WTC11 (cell line): ENCODE data around the gene ZCCHC24. TPM values are rescaled to one million over a fixed set of nuclear protein-coding genes. Genes with fewer than 3 reads are reported as not detected.
A peak's percentile ranks its signal among the peaks of the same experiment; 100 is the strongest.

ENCODE experiments used
- ATAC-seq: fragments of 200-7000 bp; cut with Tn5 transposase; 2 replicates; pipeline ENCODE4 v1.10.0; 2021; ENCODE audit warnings: mild to moderate bottlenecking, moderate library complexity
- CTCF ChIA-PET: fragments of 300-600 bp; sonication (Branson Sonifier 250); formaldehyde crosslinking; loops from one replicate; lab custom pipeline; 2021; ENCODE audit warnings: antibody characterized with exemption; lab: Charles Lee
- POLR2A ChIA-PET: fragments of 350-600 bp; sonication (Branson Sonifier 250); formaldehyde crosslinking; loops from one replicate; lab custom pipeline; 2021; ENCODE audit warnings: antibody characterized with exemption; lab: Charles Lee
- DNase-seq: peaks from one replicate; pipeline ENCODE4 v3.0.0; 2021; ENCODE audit warnings: low spot score
- H3K27ac Mint-ChIP-seq: 2 replicates; pipeline ENCODE4 v1.8.0; 2021; ENCODE audit warnings: mixed read lengths
- H3K27me3 Mint-ChIP-seq: 2 replicates; pipeline ENCODE4 v1.8.0; 2021; ENCODE audit warnings: low read depth, mild to moderate bottlenecking, moderate library complexity, mixed read lengths
- H3K36me3 Mint-ChIP-seq: 2 replicates; pipeline ENCODE4 v1.8.0; 2021; ENCODE audit warnings: mixed read lengths
- H3K4me1 Mint-ChIP-seq: 2 replicates; pipeline ENCODE4 v1.8.0; 2022; ENCODE audit warnings: mixed read lengths
- H3K4me3 Mint-ChIP-seq: 2 replicates; pipeline ENCODE4 v1.8.0; 2021; ENCODE audit warnings: mild to moderate bottlenecking, moderate library complexity, mixed read lengths
- H3K9me3 Mint-ChIP-seq: 2 replicates; pipeline ENCODE4 v1.8.0; 2021; ENCODE audit warnings: mixed read lengths
- ATF1 ChIP-seq: sonication (generic); formaldehyde crosslinking; IDR thresholded peaks from 2 replicates; pipeline ENCODE4 v1.8.1; 2023; ENCODE audit warnings: mild to moderate bottlenecking, moderate library complexity, missing genetic modification reagents
- E2F1 ChIP-seq: sonication (generic); formaldehyde crosslinking; IDR thresholded peaks from 2 replicates; pipeline ENCODE4 v1.8.0; 2022; ENCODE audit warnings: mild to moderate bottlenecking, missing genetic modification reagents
- ELF4 ChIP-seq: sonication (generic); formaldehyde crosslinking; IDR thresholded peaks from 2 replicates; pipeline ENCODE4 v1.8.1; 2022; ENCODE audit warnings: low read depth, mild to moderate bottlenecking, moderate library complexity, missing genetic modification reagents
- ETV6 ChIP-seq: sonication (generic); formaldehyde crosslinking; IDR thresholded peaks from 2 replicates; pipeline ENCODE4 v1.8.1; 2022; ENCODE audit warnings: mild to moderate bottlenecking, missing genetic modification reagents
- FOXK1 ChIP-seq: sonication (generic); formaldehyde crosslinking; IDR thresholded peaks from 2 replicates; pipeline ENCODE4 v1.8.0; 2022; ENCODE audit warnings: mild to moderate bottlenecking, moderate library complexity, missing genetic modification reagents
- FOXP1 ChIP-seq: sonication (generic); formaldehyde crosslinking; IDR thresholded peaks from 2 replicates; pipeline ENCODE4 v1.8.0; 2022; ENCODE audit warnings: missing genetic modification reagents, mild to moderate bottlenecking, moderate library complexity, borderline replicate concordance
- KAT7 ChIP-seq: sonication (generic); formaldehyde crosslinking; IDR thresholded peaks from 2 replicates; pipeline ENCODE4 v1.8.1; 2023; ENCODE audit warnings: missing genetic modification reagents, mild to moderate bottlenecking, borderline replicate concordance
- NFATC4 ChIP-seq: fragments of 250-450 bp; sonication (Bioruptor Pico); IDR thresholded peaks from 2 replicates; pipeline ENCODE4 v1.9.0; 2021; ENCODE audit warnings: mild to moderate bottlenecking
- NFYB ChIP-seq: sonication (generic); formaldehyde crosslinking; conservative IDR thresholded peaks from 2 replicates; pipeline ENCODE4 v1.8.0; 2022; ENCODE audit warnings: low read depth, missing genetic modification reagents
- NR2C2 ChIP-seq: sonication (generic); formaldehyde crosslinking; IDR thresholded peaks from 2 replicates; pipeline ENCODE4 v1.8.0; 2022; ENCODE audit warnings: mild to moderate bottlenecking, missing genetic modification reagents
- PREB ChIP-seq: sonication (generic); formaldehyde crosslinking; IDR thresholded peaks from 2 replicates; pipeline ENCODE4 v1.8.1; 2022; ENCODE audit warnings: mild to moderate bottlenecking, missing genetic modification reagents, moderate library complexity, borderline replicate concordance
- PRRX2 ChIP-seq: fragments of 250-450 bp; sonication (Bioruptor Pico); IDR thresholded peaks from 2 replicates; pipeline ENCODE4 v1.8.0; 2021; ENCODE audit warnings: mild to moderate bottlenecking
- RORB ChIP-seq: fragments of 250-450 bp; sonication (Bioruptor Pico); IDR thresholded peaks from 2 replicates; pipeline ENCODE4 v1.9.0; 2021; ENCODE audit warnings: mild to moderate bottlenecking
- SMAD3 ChIP-seq: sonication (generic); formaldehyde crosslinking; IDR thresholded peaks from 2 replicates; pipeline ENCODE4 v1.8.0; 2022; ENCODE audit warnings: missing genetic modification reagents, mild to moderate bottlenecking, borderline replicate concordance
- ZNF219 ChIP-seq: sonication (generic); formaldehyde crosslinking; IDR thresholded peaks from 2 replicates; pipeline ENCODE4 v1.8.0; 2023; ENCODE audit warnings: missing genetic modification reagents, mild to moderate bottlenecking, borderline replicate concordance
- ZNF423 ChIP-seq: fragments of 250-450 bp; sonication (Bioruptor Pico); IDR thresholded peaks from 2 replicates; pipeline ENCODE4 v2.1.2; 2022; ENCODE audit warnings: mild to moderate bottlenecking, moderate library complexity
- total RNA-seq: library from RNA; stranded (reverse); gene quantifications from 3 replicates; pipeline ENCODE4 v1.2.3, GENCODE V29; 2021
- TF ChIP-seq, protein P1 (sequence below): sonication (generic); formaldehyde crosslinking; IDR thresholded peaks from 2 replicates; pipeline ENCODE4 v1.8.1; 2022; ENCODE audit warnings: mild to moderate bottlenecking, moderate library complexity, missing genetic modification reagents
- TF ChIP-seq, protein P2 (sequence below): sonication (generic); formaldehyde crosslinking; IDR thresholded peaks from 2 replicates; pipeline ENCODE4 v1.8.1; 2023; ENCODE audit warnings: mild to moderate bottlenecking, missing genetic modification reagents

ZCCHC24 gene
- total RNA-seq, 1 experiment from 2014 or later = 7.7 TPM

- Mint-ChIP-seq H3K27me3 (peaks cover 6% of the 10 kb centered on the region; the same call in 1 of the 2 replicates), H3K36me3 (no peaks in the 10 kb centered on the region), H3K4me1 (peaks cover 48% of the 10 kb centered on the region), H3K9me3 (no peaks in the 10 kb centered on the region), H3K27ac (no peak overlapping the region), H3K4me3 (peak overlapping the region; percentile 65)
- POLR2A ChIA-PET = interaction anchor here (0.6 to 1.4 kb wide), 2 partner anchors 19 to 40 kb away, joined by 4 to 5 read pairs; no protein-coding TSS in a partner anchor
- CTCF ChIA-PET = interaction anchor here (0.9 to 4.0 kb wide), 7 partner anchors 29 to 83 kb away, joined by 3 to 15 read pairs (median 4); partner anchors contain the start of gene ZCCHC24
- ATAC-seq (peak; percentile 32), DNase-seq (peak; percentile 40)
- TF ChIP-seq NR2C2 (CRISPR knock-in tag) = no peak
- no peak for TF ChIP-seq ELF4 (CRISPR knock-in tag)
- TF ChIP-seq PRRX2 (CRISPR knock-in tag) = no peak
- no peak for TF ChIP-seq NFATC4
- TF ChIP-seq ATF1 = no peak
Observed at GRCh38 chr10:79404231-79404609, 41.2 kb downstream of the ZCCHC24 start.

DNA sequence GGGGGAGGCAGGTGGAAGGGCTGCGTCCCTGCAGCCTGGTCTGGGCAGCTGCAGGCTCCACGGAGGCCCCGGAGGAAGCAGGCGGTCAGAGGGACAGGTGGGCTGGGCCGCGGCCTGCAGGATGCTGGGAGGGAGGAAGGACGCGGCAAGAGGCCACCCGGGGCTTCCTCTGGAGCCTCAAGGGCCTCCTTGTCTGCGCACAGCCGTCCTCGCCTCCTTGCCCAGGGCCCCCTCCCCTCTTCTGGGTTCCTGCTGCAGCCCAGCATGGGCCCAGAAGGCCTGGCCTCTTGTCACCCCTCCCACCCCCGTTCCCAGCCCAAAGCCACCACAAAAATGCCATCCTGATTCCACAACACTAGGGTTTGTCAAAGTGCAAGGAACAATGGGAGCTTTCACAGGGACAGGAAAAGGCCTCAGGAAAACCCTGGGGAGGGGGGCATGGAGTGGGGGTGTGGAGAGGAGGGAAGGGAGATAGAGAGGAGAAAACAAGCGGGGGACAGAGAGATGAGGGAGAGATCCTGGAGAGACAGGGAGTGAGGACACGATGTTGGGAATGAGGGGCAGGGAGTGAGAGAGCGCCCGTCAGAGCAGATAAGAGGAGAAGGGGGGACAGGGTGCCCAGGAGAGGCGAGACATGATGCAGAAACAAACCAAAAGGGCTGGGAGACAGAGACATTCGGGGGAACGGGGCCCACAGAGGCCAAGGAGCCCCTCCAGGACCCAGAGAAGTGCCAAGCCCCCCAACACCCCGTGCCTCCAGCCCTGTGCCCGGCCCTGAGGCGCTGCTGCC, 41.8 kb downstream of the ZCCHC24 start:
- H3K4me3 Mint-ChIP-seq = peak overlapping the region; percentile 65
- H3K4me1 Mint-ChIP-seq = peaks cover 51% of the 10 kb centered on the region
- peak; percentile 13 for ATAC-seq
- H3K27me3 Mint-ChIP-seq = peaks cover 6% of the 10 kb centered on the region; the same call in 1 of the 2 replicates
- TF ChIP-seq ZNF219 (CRISPR knock-in tag) (no peak), SMAD3 (CRISPR knock-in tag) (no peak), PREB (CRISPR knock-in tag) (no peak), ETV6 (no peak)
- TF ChIP-seq, protein P1, sequence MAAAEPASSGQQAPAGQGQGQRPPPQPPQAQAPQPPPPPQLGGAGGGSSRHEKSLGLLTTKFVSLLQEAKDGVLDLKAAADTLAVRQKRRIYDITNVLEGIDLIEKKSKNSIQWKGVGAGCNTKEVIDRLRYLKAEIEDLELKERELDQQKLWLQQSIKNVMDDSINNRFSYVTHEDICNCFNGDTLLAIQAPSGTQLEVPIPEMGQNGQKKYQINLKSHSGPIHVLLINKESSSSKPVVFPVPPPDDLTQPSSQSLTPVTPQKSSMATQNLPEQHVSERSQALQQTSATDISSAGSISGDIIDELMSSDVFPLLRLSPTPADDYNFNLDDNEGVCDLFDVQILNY (CRISPR knock-in tag) = no peak
- no peaks in the 10 kb centered on the region for H3K36me3 Mint-ChIP-seq
- H3K27ac Mint-ChIP-seq = no peak overlapping the region
- ChIA-PET POLR2A (interaction anchor here (0.6 to 1.4 kb wide), 4 partner anchors 20 to 268 kb away, joined by 3 to 5 read pairs (median 4); no protein-coding TSS in a partner anchor), CTCF (interaction anchor here (0.9 to 4.0 kb wide), 4 partner anchors 29 to 64 kb away, joined by 3 to 15 read pairs (median 6); no protein-coding TSS in a partner anchor)
- H3K9me3 Mint-ChIP-seq = no peaks in the 10 kb centered on the region
- peak; percentile 37 for DNase-seq

- ATAC-seq (no peak), DNase-seq (no peak)
- Mint-ChIP-seq H3K27ac (peak overlapping the region; percentile 29; the same call in 1 of the 2 replicates), H3K9me3 (no peaks in the 10 kb centered on the region), H3K4me3 (peak overlapping the region; percentile 65; the same call in 1 of the 2 replicates), H3K27me3 (peaks cover 6% of the 10 kb centered on the region; the same call in 1 of the 2 replicates), H3K36me3 (no peaks in the 10 kb centered on the region), H3K4me1 (peaks cover 51% of the 10 kb centered on the region)
- ChIA-PET CTCF (interaction anchor here (2.3 to 4.0 kb wide), 2 partner anchors 28 to 65 kb away, joined by 9 to 15 read pairs; no protein-coding TSS in a partner anchor), POLR2A (interaction anchor here (0.6 to 0.7 kb wide), 2 partner anchors 163 to 267 kb away, joined by 3 to 5 read pairs; no protein-coding TSS in a partner anchor)
- TF ChIP-seq NFYB (CRISPR knock-in tag) = no peak
- no peak for TF ChIP-seq KAT7 (CRISPR knock-in tag)
- TF ChIP-seq RORB (CRISPR knock-in tag) = no peak
- TF ChIP-seq FOXP1 (CRISPR knock-in tag) = no peak
- TF ChIP-seq, protein P2, sequence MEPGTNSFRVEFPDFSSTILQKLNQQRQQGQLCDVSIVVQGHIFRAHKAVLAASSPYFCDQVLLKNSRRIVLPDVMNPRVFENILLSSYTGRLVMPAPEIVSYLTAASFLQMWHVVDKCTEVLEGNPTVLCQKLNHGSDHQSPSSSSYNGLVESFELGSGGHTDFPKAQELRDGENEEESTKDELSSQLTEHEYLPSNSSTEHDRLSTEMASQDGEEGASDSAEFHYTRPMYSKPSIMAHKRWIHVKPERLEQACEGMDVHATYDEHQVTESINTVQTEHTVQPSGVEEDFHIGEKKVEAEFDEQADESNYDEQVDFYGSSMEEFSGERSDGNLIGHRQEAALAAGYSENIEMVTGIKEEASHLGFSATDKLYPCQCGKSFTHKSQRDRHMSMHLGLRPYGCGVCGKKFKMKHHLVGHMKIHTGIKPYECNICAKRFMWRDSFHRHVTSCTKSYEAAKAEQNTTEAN (CRISPR knock-in tag) = no peak
- TF ChIP-seq ZNF423 (CRISPR knock-in tag) = no peak
- TF ChIP-seq FOXK1 (CRISPR knock-in tag) = no peak
- TF ChIP-seq E2F1 = no peak
Observed at GRCh38 chr10:79402951-79403350, 42.5 kb downstream of the ZCCHC24 start.
